Right lobe of liver (tissue), 4 donors: ENCODE data around the gene SRI.

Source experiments
- POLR2A ChIP-seq: fragments of 450-650 bp; IDR thresholded peaks from one replicate; pipeline ENCODE4 v1.6.1; 2017; ENCODE audit warnings: antibody characterized with exemption, mild to moderate bottlenecking
- TF ChIP-seq, protein P1 (sequence below), 4 donors: fragments of 200-600 bp in 3 of 4; fragments of 450-650 bp in 1 of 4; IDR thresholded peaks; one replicate each; pipeline versions ENCODE4 v1.5.1 to v1.8.0; 2016 to 2022; ENCODE audit warnings: antibody characterized with exemption in 4 of 4, mild to moderate bottlenecking in 2 of 4
- donor health status: DM: no; HTN: no; CAD: no.
- donor health status: DM: no; HTN: no; CAD: no.
- donor health status: DM: no; HTN: yes; CAD: no.

- TF ChIP-seq, protein P1, sequence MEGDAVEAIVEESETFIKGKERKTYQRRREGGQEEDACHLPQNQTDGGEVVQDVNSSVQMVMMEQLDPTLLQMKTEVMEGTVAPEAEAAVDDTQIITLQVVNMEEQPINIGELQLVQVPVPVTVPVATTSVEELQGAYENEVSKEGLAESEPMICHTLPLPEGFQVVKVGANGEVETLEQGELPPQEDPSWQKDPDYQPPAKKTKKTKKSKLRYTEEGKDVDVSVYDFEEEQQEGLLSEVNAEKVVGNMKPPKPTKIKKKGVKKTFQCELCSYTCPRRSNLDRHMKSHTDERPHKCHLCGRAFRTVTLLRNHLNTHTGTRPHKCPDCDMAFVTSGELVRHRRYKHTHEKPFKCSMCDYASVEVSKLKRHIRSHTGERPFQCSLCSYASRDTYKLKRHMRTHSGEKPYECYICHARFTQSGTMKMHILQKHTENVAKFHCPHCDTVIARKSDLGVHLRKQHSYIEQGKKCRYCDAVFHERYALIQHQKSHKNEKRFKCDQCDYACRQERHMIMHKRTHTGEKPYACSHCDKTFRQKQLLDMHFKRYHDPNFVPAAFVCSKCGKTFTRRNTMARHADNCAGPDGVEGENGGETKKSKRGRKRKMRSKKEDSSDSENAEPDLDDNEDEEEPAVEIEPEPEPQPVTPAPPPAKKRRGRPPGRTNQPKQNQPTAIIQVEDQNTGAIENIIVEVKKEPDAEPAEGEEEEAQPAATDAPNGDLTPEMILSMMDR (IDR thresholded peaks at IDR 0.05), result no peak
- no peak for TF ChIP-seq POLR2A
Measured at GRCh38 chr7:88224601-88225275, 4.9 kb upstream of the SRI start.
